Adrenal gland (tissue), 5 donors: Measurements from ENCODE around the gene PLA2G12B.
"Not testable (repeated sequence)": the region's sequence is repeated elsewhere in the genome, so short reads cannot be mapped to it uniquely, and the experiment has no call there.

Experiments
- CTCF ChIP-seq, 6 experiments: fragments of 450-650 bp in 4 of 6; fragments of 200-600 bp in 2 of 6; sonication (generic) in 1 of 6; IDR thresholded peaks; 1 replicate in 5 of 6; 2 replicates in 1 of 6; pipeline versions ENCODE4 v1.5.1 to v1.8.0; 2016 to 2021; ENCODE audit warnings: antibody characterized with exemption in 6 of 6, mild to moderate bottlenecking in 2 of 6, moderate library complexity in 1 of 6
- POLR2A ChIP-seq, 2 donors: fragments of 450-650 bp; IDR thresholded peaks; one replicate each; pipeline ENCODE4 v1.6.1; 2017; ENCODE audit warnings: antibody characterized with exemption in 2 of 2, mild to moderate bottlenecking in 2 of 2, moderate library complexity in 1 of 2
- donor health status: DM: no; HTN: no; CAD: no.

- not testable (repeated sequence) for TF ChIP-seq CTCF, POLR2A (IDR thresholded peaks at IDR 0.05)
These were observed 35.2 kb upstream of the PLA2G12B start for GRCh38 chr10:72989771-72990170.
